IMR-90 (cell line): ENCODE data around the gene FTO. TPM values are rescaled to one million over a fixed set of nuclear protein-coding genes. Genes with fewer than 3 reads are reported as not detected.

Source experiments
- ATAC-seq: fragments of 200-7000 bp; cut with Tn5 transposase; 2 replicates; pipeline ENCODE4 v1.9.1; 2020; ENCODE audit warnings: low read depth, mild to moderate bottlenecking, moderate library complexity
- BruUV-seq: library from RNA; stranded (reverse); fragments of 400-500 nt; replicated peaks from 2 replicates; lab custom pipeline; 2021; lab: Mats Ljungman, UMichigan
- CTCF ChIA-PET: fragments of 300-600 bp; formaldehyde crosslinking; extraction: SDS; loops from one replicate; lab custom pipeline; 2021; ENCODE audit warnings: antibody characterized with exemption; lab: Yijun Ruan, JAX
- POLR2A ChIA-PET: fragments of 300-600 bp; sonication (Branson Sonifier 250); formaldehyde crosslinking; loops from one replicate; lab custom pipeline; 2022; ENCODE audit warnings: antibody characterized with exemption; ENCODE audit not compliant: unreplicated experiment; lab: Charles Lee
- DNase-seq: peaks from one replicate; pipeline ENCODE4 v3.0.0; 2013
- H2AFZ ChIP-seq: replicated peaks from 2 replicates; pipeline ENCODE3; 2013; ENCODE audit warnings: low read length, mild to moderate bottlenecking; ENCODE audit not compliant: poor library complexity
- H2AK5ac ChIP-seq: 2 replicates; pipeline ENCODE4 v1.6.1; 2013; ENCODE audit warnings: low read depth, low read length, inconsistent platforms
- H2AK9ac ChIP-seq: replicated peaks from 2 replicates; pipeline ENCODE3; 2013; ENCODE audit warnings: mild to moderate bottlenecking, low read depth, low read length, moderate library complexity; ENCODE audit not compliant: poor library complexity
- H2BK120ac ChIP-seq: 2 replicates; pipeline ENCODE4 v1.6.1; 2013; ENCODE audit warnings: low read depth, low read length, inconsistent platforms
- H2BK15ac ChIP-seq: 3 replicates; pipeline ENCODE4 v1.6.1; 2013; ENCODE audit warnings: low read depth, low read length, inconsistent platforms
- H2BK20ac ChIP-seq: 2 replicates; pipeline ENCODE4 v1.6.1; 2013; ENCODE audit warnings: low read depth, mild to moderate bottlenecking, inconsistent platforms, low read length, moderate library complexity
- H2BK5ac ChIP-seq: 2 replicates; pipeline ENCODE4 v1.6.1; 2013; ENCODE audit warnings: mild to moderate bottlenecking, low read depth, low read length, inconsistent platforms; ENCODE audit not compliant: poor library complexity, severe bottlenecking
- H3K14ac ChIP-seq: replicated peaks from 2 replicates; pipeline ENCODE4 v1.6.1; 2013; ENCODE audit warnings: low read depth, low read length, inconsistent platforms
- H3K18ac ChIP-seq: 2 replicates; pipeline ENCODE4 v1.6.1; 2013; ENCODE audit warnings: low read depth, low read length, control low read depth
- H3K23ac ChIP-seq: 2 replicates; pipeline ENCODE4 v1.6.1; 2013; ENCODE audit warnings: low read depth, low read length, inconsistent platforms
- H3K27ac ChIP-seq: 2 replicates; pipeline ENCODE4 v1.5.1; 2013; ENCODE audit warnings: mild to moderate bottlenecking, control low read depth, low read length; ENCODE audit not compliant: insufficient read depth
- H3K27me3 ChIP-seq: 2 replicates; pipeline ENCODE4 v1.6.1; 2013; ENCODE audit warnings: low read length; ENCODE audit not compliant: control insufficient read depth, insufficient read depth
- H3K36me3 ChIP-seq: 2 replicates; pipeline ENCODE4 v1.6.1; 2013; ENCODE audit warnings: low read length, mixed read lengths; ENCODE audit not compliant: control insufficient read depth, insufficient read depth
- H3K4ac ChIP-seq: 2 replicates; pipeline ENCODE4 v1.6.1; 2013; ENCODE audit warnings: low read depth, low read length, inconsistent platforms
- H3K4me1 ChIP-seq: 2 replicates; pipeline ENCODE4 v1.6.1; 2013; ENCODE audit warnings: low read length, mixed read lengths; ENCODE audit not compliant: control insufficient read depth, insufficient read depth
- H3K4me2 ChIP-seq: 2 replicates; pipeline ENCODE4 v1.6.1; 2013; ENCODE audit warnings: low read depth, mild to moderate bottlenecking, control low read depth, low read length, moderate library complexity
- H3K4me3 ChIP-seq: 2 replicates; pipeline ENCODE4 v1.5.1; 2013; ENCODE audit warnings: low read depth, mild to moderate bottlenecking, control low read depth, low read length, moderate library complexity; ENCODE audit not compliant: insufficient read depth
- H3K56ac ChIP-seq: 2 replicates; pipeline ENCODE4 v1.6.1; 2013; ENCODE audit warnings: low read length, inconsistent platforms; ENCODE audit not compliant: insufficient read depth; ENCODE audit errors: extremely low read depth
- H3K79me1 ChIP-seq, 2 experiments: 2 replicates each; pipeline ENCODE4 v1.6.1; 2013; ENCODE audit warnings: low read length in 2 of 2, inconsistent platforms in 1 of 2, low read depth in 1 of 2
- H3K9ac ChIP-seq: 2 replicates; pipeline ENCODE4 v1.6.1; 2013; ENCODE audit warnings: low read depth, low read length, control low read depth
- H3K9me1 ChIP-seq: 2 replicates; pipeline ENCODE4 v1.6.1; 2013; ENCODE audit warnings: low read length, inconsistent platforms; ENCODE audit not compliant: insufficient read depth
- H3K9me3 ChIP-seq: 2 replicates; pipeline ENCODE4 v1.6.1; 2013; ENCODE audit warnings: low read length; ENCODE audit not compliant: control insufficient read depth, insufficient read depth
- H4K20me1 ChIP-seq: 2 replicates; pipeline ENCODE4 v1.6.1; 2013; ENCODE audit warnings: low read length, inconsistent platforms; ENCODE audit not compliant: insufficient read depth
- H4K5ac ChIP-seq: 2 replicates; pipeline ENCODE4 v1.6.1; 2013; ENCODE audit warnings: mild to moderate bottlenecking, low read depth, low read length, control low read depth
- H4K8ac ChIP-seq, 2 experiments: 2 replicates each; pipeline ENCODE4 v1.6.1; 2013; ENCODE audit warnings: low read depth in 2 of 2, low read length in 2 of 2, control low read depth in 1 of 2, inconsistent platforms in 1 of 2
- H4K91ac ChIP-seq: 2 replicates; pipeline ENCODE4 v1.6.1; 2013; ENCODE audit warnings: low read depth, low read length, inconsistent platforms; ENCODE audit not compliant: insufficient read depth
- BHLHE40 ChIP-seq: fragments of 150-350 bp; IDR thresholded peaks from 2 replicates; pipeline ENCODE4 v1.6.1; 2016; ENCODE audit warnings: mild to moderate bottlenecking, low read depth, low read length
- CEBPB ChIP-seq: IDR thresholded peaks from 2 replicates; pipeline ENCODE4 v1.6.1; 2012; ENCODE audit warnings: low read depth, low read length, improper control_type of control experiment
- CHD1 ChIP-seq: IDR thresholded peaks from 2 replicates; pipeline ENCODE4 v1.6.1; 2012; ENCODE audit warnings: low read depth, low read length, improper control_type of control experiment
- CTCF ChIP-seq: conservative IDR thresholded peaks from 2 replicates; pipeline ENCODE4 v1.5.1; 2012; ENCODE audit warnings: mild to moderate bottlenecking, low read depth, low read length, improper control_type of control experiment
- ELK1 ChIP-seq: fragments of 150-350 bp; IDR thresholded peaks from 2 replicates; pipeline ENCODE4 v1.6.1; 2016; ENCODE audit warnings: low read depth, mild to moderate bottlenecking, low read length, moderate library complexity, borderline replicate concordance
- FOS ChIP-seq: fragments of 150-350 bp; IDR thresholded peaks from 2 replicates; pipeline ENCODE4 v1.6.1; 2016; ENCODE audit warnings: low read depth, low read length
- MAFK ChIP-seq: IDR thresholded peaks from 2 replicates; pipeline ENCODE4 v1.6.1; 2012; ENCODE audit warnings: low read depth, low read length, improper control_type of control experiment
- MAZ ChIP-seq: IDR thresholded peaks from 2 replicates; pipeline ENCODE4 v1.6.1; 2012; ENCODE audit warnings: low read depth, mild to moderate bottlenecking, low read length, improper control_type of control experiment, moderate library complexity, borderline replicate concordance
- MXI1 ChIP-seq: IDR thresholded peaks from 2 replicates; pipeline ENCODE4 v1.6.1; 2012; ENCODE audit warnings: low read depth, mild to moderate bottlenecking, low read length, moderate library complexity, borderline replicate concordance
- NFE2L2 ChIP-seq: fragments of 150-350 bp; IDR thresholded peaks from 2 replicates; pipeline ENCODE4 v1.6.1; 2016; ENCODE audit warnings: low read depth, mild to moderate bottlenecking, low read length
- POLR2A ChIP-seq: IDR thresholded peaks from 2 replicates; pipeline ENCODE4 v1.6.1; 2012; ENCODE audit warnings: mild to moderate bottlenecking, low read depth, low read length
- RAD21 ChIP-seq: IDR thresholded peaks from 2 replicates; pipeline ENCODE4 v1.6.1; 2012; ENCODE audit warnings: low read length, improper control_type of control experiment
- RCOR1 ChIP-seq: IDR thresholded peaks from 2 replicates; pipeline ENCODE4 v1.6.1; 2012; ENCODE audit warnings: mild to moderate bottlenecking, low read length, improper control_type of control experiment; ENCODE audit not compliant: insufficient replicate concordance
- RFX5 ChIP-seq: IDR thresholded peaks from 2 replicates; pipeline ENCODE4 v1.8.0; 2012; ENCODE audit warnings: low read depth, mild to moderate bottlenecking, low read length, moderate library complexity
- SMC3 ChIP-seq: fragments of 150-350 bp; IDR thresholded peaks from 2 replicates; pipeline ENCODE4 v1.6.1; 2016; ENCODE audit warnings: low read depth, mild to moderate bottlenecking, antibody characterized with exemption, low read length, moderate library complexity
- USF2 ChIP-seq: fragments of 150-350 bp; IDR thresholded peaks from 2 replicates; pipeline ENCODE4 v1.6.1; 2017; ENCODE audit warnings: mild to moderate bottlenecking, antibody characterized with exemption, low read length, low read depth
- WGBS, 2 experiments: methylation state at CpG; one replicate each; pipeline versions ENCODE4 v1.1.5 to v1.1.7; 2013; ENCODE audit warnings: missing lambda C conversion rate in 2 of 2; ENCODE audit not compliant: insufficient read length in 1 of 2; ENCODE audit errors: extremely low coverage in 2 of 2; 5-methylcytosine and 5-hydroxymethylcytosine counted together
- dilution Hi-C: fragments of 300-500 bp; cut with HindIII; formaldehyde crosslinking; loops from one replicate; pipeline ENCODE4 v1.14.3; 2018; ENCODE audit warnings: low sequenced_read_pairs; ENCODE audit not compliant: unreplicated experiment
- in situ Hi-C: fragments of 300-500 bp; cut with MboI; formaldehyde crosslinking; loops from 3 replicates; pipeline ENCODE4 v1.14.3; 2019; ENCODE audit warnings: low sequenced_read_pairs, inconsistent platforms, mixed read lengths
- intact Hi-C: fragments of 100-400 bp; cut with micrococcal nuclease; formaldehyde crosslinking; loops from 2 replicates; pipeline ENCODE4 v1.10.0; 2022
- polyA plus RNA-seq, 3 experiments: library from polyadenylated mRNA; depleted of rRNA; stranded (reverse); fragments of >200 nt; gene quantifications; 2 replicates each; pipeline ENCODE4 v1.2.3, GENCODE V29; 2012; ENCODE audit warnings: low replicate concordance in 1 of 3
- total RNA-seq: library from RNA; depleted of rRNA; stranded (reverse); fragments of >200 nt; gene quantifications from 2 replicates; pipeline ENCODE4 v1.2.3, GENCODE V29; 2012

FTO gene
- total and polyA plus RNA-seq, 2 of the 4 experiments (the other 2 are of a cell fraction): 70.3 to 132 TPM

GRCh38 chr16:54099627-54100026, 395.7 kb downstream of the FTO start:
- H4K20me1 ChIP-seq: no peaks in the 10 kb centered on the region
- no peak overlapping the region for H2BK120ac ChIP-seq
- H2BK15ac ChIP-seq: no peak overlapping the region
- in situ Hi-C loops (no loop called here), dilution Hi-C loops (no loop called here), intact Hi-C loops (no loop called here)
- no peak overlapping the region for H3K4me2 ChIP-seq
- H3K9me3 ChIP-seq: no peaks in the 10 kb centered on the region
- no peaks in the 10 kb centered on the region; a peak in 1 of 4 replicates for H3K79me1 ChIP-seq
- no CpG with 5 or more reads among the region's 5 CpGs for WGBS, 2 experiments
- no peak overlapping the region for H3K27ac ChIP-seq
- H3K56ac ChIP-seq: no peak overlapping the region
- no peak overlapping the region for H3K4me3 ChIP-seq
- H4K91ac ChIP-seq: no peak overlapping the region
- no peak overlapping the region for H3K14ac ChIP-seq
- CTCF ChIA-PET: no interaction called here
- H3K23ac ChIP-seq: no peak overlapping the region
- H3K36me3 ChIP-seq: no peaks in the 10 kb centered on the region
- no peaks in the 10 kb centered on the region for H3K4me1 ChIP-seq
- H3K4ac ChIP-seq: no peak overlapping the region
- H4K5ac ChIP-seq: no peak overlapping the region
- DNase-seq: no peak
- H3K27me3 ChIP-seq: no peaks in the 10 kb centered on the region
- no peak overlapping the region for H2AK5ac ChIP-seq
- no peak overlapping the region for H3K9ac ChIP-seq
- no peak overlapping the region for H2AFZ ChIP-seq
- no peak overlapping the region for H2AK9ac ChIP-seq
- H2BK5ac ChIP-seq: no peak overlapping the region
- H3K18ac ChIP-seq: no peak overlapping the region
- BruUV-seq: no TSS peak
- no peak overlapping the region for H4K8ac ChIP-seq
- no peak for ATAC-seq
- TF ChIP-seq NFE2L2 (no peak), BHLHE40 (no peak), CEBPB (no peak), RFX5 (no peak), USF2 (no peak), POLR2A (no peak), SMC3 (no peak), CHD1 (no peak), RAD21 (no peak), MAFK (no peak), RCOR1 (no peak), FOS (no peak), MAZ (no peak), MXI1 (no peak), ELK1 (no peak), CTCF (no peak)
- no peak overlapping the region for H2BK20ac ChIP-seq
- POLR2A ChIA-PET: no interaction called here
- H3K9me1 ChIP-seq: no peaks in the 10 kb centered on the region; the same call in 1 of the 2 replicates
